Esophagus (tissue), 2 donors: ENCODE data around the gene NEUROD4. TPM values are rescaled to one million over a fixed set of nuclear protein-coding genes. Genes with fewer than 3 reads are reported as not detected.

ENCODE experiments used
- H3K27ac ChIP-seq, 2 donors: one replicate each; pipeline ENCODE4 v1.5.1; 2013; ENCODE audit warnings: low read depth in 2 of 2, mild to moderate bottlenecking in 2 of 2, inconsistent platforms in 1 of 2, low read length in 1 of 2, moderate library complexity in 1 of 2
- H3K27me3 ChIP-seq, 2 donors: one replicate each; pipeline ENCODE4 v1.6.1; 2013; ENCODE audit warnings: low read length in 2 of 2, control low read depth in 1 of 2, mild to moderate bottlenecking in 1 of 2; ENCODE audit not compliant: insufficient read depth in 2 of 2, control insufficient read depth in 1 of 2
- H3K36me3 ChIP-seq, 2 donors: one replicate each; pipeline ENCODE4 v1.6.1; 2013; ENCODE audit warnings: low read length in 1 of 2; ENCODE audit not compliant: control insufficient read depth in 2 of 2, insufficient read depth in 2 of 2
- H3K4me1 ChIP-seq, 2 donors: one replicate each; pipeline ENCODE4 v1.6.1; 2013; ENCODE audit warnings: low read length in 1 of 2; ENCODE audit not compliant: control insufficient read depth in 2 of 2, insufficient read depth in 2 of 2
- H3K4me3 ChIP-seq, 2 donors: one replicate each; pipeline ENCODE4 v1.5.1; 2013; ENCODE audit warnings: low read length in 2 of 2, mild to moderate bottlenecking in 2 of 2, low read depth in 1 of 2, moderate library complexity in 1 of 2
- H3K9me3 ChIP-seq, 2 donors: one replicate each; pipeline ENCODE4 v1.6.1; 2013; ENCODE audit warnings: mild to moderate bottlenecking in 2 of 2, low read depth in 1 of 2, low read length in 1 of 2, moderate library complexity in 1 of 2; ENCODE audit not compliant: control insufficient read depth in 2 of 2, insufficient read depth in 1 of 2
- WGBS, 2 donors: extraction: QIAGEN DNeasy Blood & Tissue Kit; methylation state at CpG; one replicate each; pipeline ENCODE4 v1.1.7; 2013; 5-methylcytosine and 5-hydroxymethylcytosine counted together
- polyA plus RNA-seq, 2 donors: library from polyadenylated mRNA; stranded (reverse); fragments of 200-250 nt; gene quantifications; one replicate each; pipeline ENCODE4 v1.2.3, GENCODE V29; 2013
- donor health status: healthy with polysubstance abuse.
- donor health status: Bipolar disorder and iron deficiency.

Gene NEUROD4
- polyA plus RNA-seq, 2 donors: not detected

- WGBS, 2 donors: 59 to 62% methylated on average over 7 of the region's 7 CpGs
- H3K36me3 ChIP-seq: no peaks in the 10 kb centered on the region
- H3K27me3 ChIP-seq: no peaks in the 10 kb centered on the region
- H3K4me3 ChIP-seq: no peak overlapping the region
- no peaks in the 10 kb centered on the region for H3K4me1 ChIP-seq
- no peak overlapping the region for H3K27ac ChIP-seq
- H3K9me3 ChIP-seq: no peaks in the 10 kb centered on the region
Measured at GRCh38 chr12:55051197-55051947, 31.6 kb downstream of the NEUROD4 start.

GRCh38 chr12:55057481-55057880, 37.7 kb downstream of the NEUROD4 start:
- no peaks in the 10 kb centered on the region for H3K27me3 ChIP-seq
- H3K4me1 ChIP-seq: no peaks in the 10 kb centered on the region
- 35 to 42% methylated on average over 5 of the region's 5 CpGs for WGBS, 2 donors
- H3K4me3 ChIP-seq: no peak overlapping the region
- no peak overlapping the region for H3K27ac ChIP-seq
- no peaks in the 10 kb centered on the region for H3K36me3 ChIP-seq
- H3K9me3 ChIP-seq: no peaks in the 10 kb centered on the region

- Histone ChIP-seq H3K27me3 (no peaks in the 10 kb centered on the region), H3K36me3 (no peaks in the 10 kb centered on the region), H3K27ac (no peak overlapping the region), H3K9me3 (no peaks in the 10 kb centered on the region), H3K4me1 (no peaks in the 10 kb centered on the region), H3K4me3 (no peak overlapping the region)
- WGBS, 2 donors: 68 to 82% methylated on average over 1 of the region's 1 CpG
Measured at GRCh38 chr12:55058082-55058481, 38.3 kb downstream of the NEUROD4 start.

GRCh38 chr12:55058776-55059175, 39.0 kb downstream of the NEUROD4 start:
- Histone ChIP-seq H3K9me3 (no peaks in the 10 kb centered on the region), H3K4me1 (no peaks in the 10 kb centered on the region), H3K4me3 (no peak overlapping the region), H3K36me3 (no peaks in the 10 kb centered on the region), H3K27ac (no peak overlapping the region), H3K27me3 (no peaks in the 10 kb centered on the region)
- WGBS, 2 donors: 87 to 90% methylated on average over 4 of the region's 4 CpGs

- H3K4me3 ChIP-seq: no peak overlapping the region
- no peaks in the 10 kb centered on the region for H3K27me3 ChIP-seq
- WGBS, 2 donors: 59% methylated on average over 2 of the region's 2 CpGs
- no peaks in the 10 kb centered on the region for H3K4me1 ChIP-seq
- no peak overlapping the region for H3K27ac ChIP-seq
- H3K9me3 ChIP-seq: no peaks in the 10 kb centered on the region
- no peaks in the 10 kb centered on the region for H3K36me3 ChIP-seq
Measured at GRCh38 chr12:55060470-55060869, 40.7 kb downstream of the NEUROD4 start.

GRCh38 chr12:55061024-55061423, 41.2 kb downstream of the NEUROD4 start:
- Histone ChIP-seq H3K4me3 (no peak overlapping the region), H3K36me3 (no peaks in the 10 kb centered on the region), H3K27ac (no peak overlapping the region), H3K9me3 (no peaks in the 10 kb centered on the region), H3K27me3 (no peaks in the 10 kb centered on the region), H3K4me1 (no peaks in the 10 kb centered on the region)
- 57 to 63% methylated on average over 3 of the region's 3 CpGs for WGBS, 2 donors

- Histone ChIP-seq H3K4me3 (no peak overlapping the region), H3K4me1 (no peaks in the 10 kb centered on the region), H3K9me3 (no peaks in the 10 kb centered on the region), H3K27me3 (no peaks in the 10 kb centered on the region), H3K27ac (no peak overlapping the region), H3K36me3 (no peaks in the 10 kb centered on the region)
- WGBS, 2 donors: 60 to 62% methylated on average over 2 of the region's 2 CpGs
Measured at GRCh38 chr12:55063291-55063690, 43.5 kb downstream of the NEUROD4 start.

GRCh38 chr12:55065535-55065934, 45.8 kb downstream of the NEUROD4 start:
- Histone ChIP-seq H3K4me1 (no peaks in the 10 kb centered on the region), H3K4me3 (no peak overlapping the region), H3K9me3 (no peaks in the 10 kb centered on the region), H3K36me3 (no peaks in the 10 kb centered on the region), H3K27ac (no peak overlapping the region), H3K27me3 (no peaks in the 10 kb centered on the region)
- 58 to 67% methylated on average over 4 of the region's 4 CpGs for WGBS, 2 donors

GRCh38 chr12:55067701-55068100, 47.9 kb downstream of the NEUROD4 start:
- Histone ChIP-seq H3K9me3 (no peaks in the 10 kb centered on the region), H3K27me3 (no peaks in the 10 kb centered on the region), H3K36me3 (no peaks in the 10 kb centered on the region), H3K27ac (no peak overlapping the region), H3K4me3 (no peak overlapping the region), H3K4me1 (no peaks in the 10 kb centered on the region)
- WGBS, 2 donors: 66% methylated on average over 8 of the region's 8 CpGs

GRCh38 chr12:55068416-55069010, 48.7 kb downstream of the NEUROD4 start:
- H3K4me3 ChIP-seq: no peak overlapping the region
- no peaks in the 10 kb centered on the region for H3K27me3 ChIP-seq
- no peaks in the 10 kb centered on the region for H3K36me3 ChIP-seq
- WGBS, 2 donors: 58 to 64% methylated on average over 8 of the region's 8 CpGs
- no peak overlapping the region for H3K27ac ChIP-seq
- H3K4me1 ChIP-seq: no peaks in the 10 kb centered on the region
- no peaks in the 10 kb centered on the region for H3K9me3 ChIP-seq
